GM18858 (cell line): ENCODE results near the gene PDGFA.

Experiments
- ATAC-seq: cut with Tn5 transposase; IDR thresholded peaks from one replicate; pipeline ENCODE4 v1.9.1; 2021; ENCODE audit not compliant: unreplicated experiment

Gene PDGFA

GRCh38 chr7:517774-518629 is 1.6 kb downstream of the PDGFA start:
- no peak for ATAC-seq

DNA sequence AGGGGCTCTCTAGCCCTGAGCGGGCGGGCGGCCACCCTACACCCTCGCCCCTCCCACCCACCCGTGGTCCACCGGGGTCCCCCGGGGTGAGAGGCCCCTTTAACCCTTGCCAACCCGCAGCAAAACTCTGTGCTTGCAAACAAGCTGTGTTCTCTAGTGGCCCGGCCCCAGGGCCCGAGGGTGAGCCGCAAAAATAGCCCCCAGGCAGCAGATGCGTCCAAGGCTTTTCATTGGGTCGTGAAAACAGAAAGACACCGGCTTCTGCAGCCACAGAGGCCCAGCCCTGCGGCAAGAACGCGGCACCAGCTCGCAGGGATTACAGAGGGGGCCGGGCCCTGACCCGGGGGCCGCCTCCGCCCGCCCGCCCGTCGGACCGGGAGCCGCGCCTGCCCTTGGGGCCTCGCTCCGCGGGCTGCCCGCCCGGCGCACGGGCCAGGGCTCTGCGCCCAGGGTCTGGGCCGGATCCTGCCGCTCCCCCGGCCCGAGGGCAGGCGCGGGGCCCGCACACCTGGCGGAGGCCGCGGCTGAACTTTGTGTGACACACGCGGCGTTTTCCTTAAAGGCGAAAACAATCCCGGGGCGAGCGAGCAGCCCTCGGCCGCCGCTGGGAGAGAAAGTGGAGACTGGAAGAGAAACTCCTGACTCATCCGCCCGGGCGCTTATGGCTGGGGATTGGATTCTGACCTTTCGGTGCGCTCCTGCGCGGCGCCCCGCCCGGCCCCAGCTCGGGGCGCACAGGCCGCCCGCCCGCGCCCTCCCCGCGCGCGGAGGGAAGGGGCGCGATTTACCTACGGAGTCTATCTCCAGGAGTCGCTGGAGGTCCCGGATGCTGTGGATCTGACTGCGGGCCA is 2.8 kb downstream of the PDGFA start:
- ATAC-seq: no peak

- ATAC-seq: no peak
These were observed 3.4 kb downstream of the PDGFA start for GRCh38 chr7:516216-516605.

GRCh38 chr7:515628-516027 is 4.0 kb downstream of the PDGFA start:
- no peak for ATAC-seq

- no peak for ATAC-seq
These were observed 4.7 kb downstream of the PDGFA start for GRCh38 chr7:514651-515598.

DNA sequence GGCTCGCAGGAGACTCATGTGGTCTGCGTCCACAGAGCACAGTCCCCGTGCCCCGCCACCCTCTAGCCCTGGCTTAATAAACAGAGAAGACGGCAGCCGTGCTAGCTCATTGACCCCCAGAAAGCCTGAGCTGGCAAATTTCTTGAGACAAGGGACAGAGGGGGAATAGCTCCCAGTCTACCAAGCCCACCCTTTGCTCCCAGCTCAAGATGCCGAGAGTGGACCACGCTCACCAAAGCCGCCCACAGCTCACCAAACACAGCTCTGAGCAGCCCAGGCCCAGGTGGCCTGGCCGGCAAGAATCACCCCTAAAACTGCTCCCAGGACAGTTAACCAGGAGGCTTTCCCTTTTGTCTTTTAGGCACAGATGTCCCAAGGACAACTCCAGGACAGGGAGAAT is 5.4 kb downstream of the PDGFA start:
- ATAC-seq: no peak

- ATAC-seq: no peak
These were observed 6.0 kb downstream of the PDGFA start for GRCh38 chr7:513521-514166.

DNA sequence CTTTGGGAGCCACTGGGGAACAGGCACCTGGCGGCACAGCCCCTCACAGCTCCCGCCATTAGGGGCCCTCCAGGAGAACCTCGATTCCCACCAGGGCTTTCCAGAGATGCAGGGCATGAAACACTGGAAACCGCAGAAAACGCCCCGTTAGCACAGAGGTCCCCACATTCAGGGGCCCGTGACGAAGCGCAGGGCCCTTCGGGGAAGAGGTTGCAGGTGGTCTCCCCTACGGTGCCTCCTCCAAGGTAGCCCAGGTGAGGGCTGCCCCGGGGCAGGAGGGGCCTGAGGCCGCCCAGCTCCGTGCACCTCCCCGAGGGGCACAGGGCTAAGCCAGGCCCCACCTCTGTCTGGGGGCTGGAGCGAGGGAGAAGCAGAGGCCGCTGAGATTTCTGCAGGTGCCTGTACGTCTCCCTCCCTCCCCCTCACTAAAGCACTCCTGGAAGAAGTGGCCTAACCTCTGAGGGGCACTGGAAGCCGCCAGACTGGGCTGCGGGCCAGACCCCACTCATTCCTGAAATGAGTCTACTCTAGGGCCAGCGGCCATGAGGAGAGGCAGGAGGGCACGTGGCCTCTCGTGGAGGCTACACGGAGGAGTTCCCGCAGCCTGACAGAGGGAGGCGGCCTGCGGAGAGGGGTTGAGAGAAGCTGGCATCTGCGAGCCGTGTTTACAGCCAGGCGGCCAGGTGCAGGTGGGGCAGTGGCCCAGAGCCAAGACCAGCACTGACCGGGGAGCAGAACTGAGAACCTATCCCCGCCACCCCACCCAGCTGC is 6.9 kb downstream of the PDGFA start:
- ATAC-seq: no peak

DNA sequence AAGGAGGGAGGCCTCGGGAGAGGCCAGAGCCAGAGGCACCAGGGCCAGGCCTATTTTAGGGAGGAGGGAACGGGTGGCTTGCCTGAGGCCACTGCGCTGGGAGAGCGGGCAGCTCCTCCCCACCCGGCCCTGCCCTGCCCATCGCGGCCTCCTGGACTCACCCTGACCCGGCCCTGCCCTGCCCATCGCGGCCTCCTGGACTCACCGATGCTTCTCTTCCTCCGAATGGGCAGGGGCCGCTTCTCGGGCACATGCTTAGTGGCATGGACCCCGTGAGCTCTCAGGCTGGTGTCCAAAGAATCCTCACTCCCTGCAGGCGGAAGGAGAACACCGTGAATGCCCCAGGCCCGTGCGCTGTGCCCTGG is 7.5 kb downstream of the PDGFA start:
- ATAC-seq: no peak

GRCh38 chr7:511476-512145 is 8.0 kb downstream of the PDGFA start:
- ATAC-seq: no peak

- no peak for ATAC-seq
These were observed 8.8 kb downstream of the PDGFA start for GRCh38 chr7:510782-511281.

- no peak for ATAC-seq
These were observed 9.5 kb downstream of the PDGFA start for GRCh38 chr7:510131-510481.

- ATAC-seq: no peak
These were observed 10.1 kb downstream of the PDGFA start for GRCh38 chr7:509426-510130.

GRCh38 chr7:508461-509170 is 11.0 kb downstream of the PDGFA start:
- ATAC-seq: no peak

DNA sequence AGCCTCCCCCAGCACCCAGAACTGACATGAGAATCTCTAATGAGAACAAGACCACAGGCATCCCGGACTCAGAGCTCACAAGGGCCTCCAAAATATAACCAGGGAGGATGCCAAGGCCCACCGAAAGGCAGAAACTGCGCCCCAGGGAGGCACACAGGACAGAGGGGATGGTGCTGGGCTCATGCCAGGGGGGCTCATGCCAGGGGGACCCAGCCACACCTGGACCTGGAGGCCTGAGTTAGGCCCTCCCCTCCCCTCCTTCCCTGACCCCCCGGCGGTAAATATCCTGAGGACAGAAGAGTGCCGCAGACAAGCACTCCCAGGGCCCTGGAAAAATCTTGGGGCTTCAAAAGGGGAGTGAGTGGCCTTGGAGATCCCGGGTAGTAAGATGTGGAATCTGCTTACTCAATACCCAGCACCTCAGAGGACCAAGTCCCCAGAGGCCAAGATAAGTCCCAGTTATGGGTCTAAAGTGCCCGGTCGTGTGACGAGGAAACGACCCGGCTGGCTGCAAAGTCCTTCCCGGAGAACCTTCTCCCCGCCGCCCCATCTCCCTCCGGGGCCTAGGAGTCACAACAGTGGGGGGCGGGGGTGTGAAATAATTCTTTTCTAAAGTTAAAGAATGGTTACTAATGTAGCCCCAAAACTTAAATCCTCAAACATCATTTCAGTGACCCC is 11.9 kb downstream of the PDGFA start:
- no peak for ATAC-seq

- no peak for ATAC-seq
These were observed 12.6 kb downstream of the PDGFA start for GRCh38 chr7:506921-507622.

GRCh38 chr7:506391-506831 is 13.2 kb downstream of the PDGFA start:
- ATAC-seq: no peak
